GF-D8 (cell line): ENCODE measurements around the gene METRNL.
"Not testable (repeated sequence)": the region's sequence is repeated elsewhere in the genome, so short reads cannot be mapped to it uniquely, and the experiment has no call there.

Source experiments
- DNase-seq: peaks from one replicate; lab custom pipeline; 2025; lab: John Stamatoyannopoulos, UW

METRNL gene, protein sequence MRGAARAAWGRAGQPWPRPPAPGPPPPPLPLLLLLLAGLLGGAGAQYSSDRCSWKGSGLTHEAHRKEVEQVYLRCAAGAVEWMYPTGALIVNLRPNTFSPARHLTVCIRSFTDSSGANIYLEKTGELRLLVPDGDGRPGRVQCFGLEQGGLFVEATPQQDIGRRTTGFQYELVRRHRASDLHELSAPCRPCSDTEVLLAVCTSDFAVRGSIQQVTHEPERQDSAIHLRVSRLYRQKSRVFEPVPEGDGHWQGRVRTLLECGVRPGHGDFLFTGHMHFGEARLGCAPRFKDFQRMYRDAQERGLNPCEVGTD

DNA sequence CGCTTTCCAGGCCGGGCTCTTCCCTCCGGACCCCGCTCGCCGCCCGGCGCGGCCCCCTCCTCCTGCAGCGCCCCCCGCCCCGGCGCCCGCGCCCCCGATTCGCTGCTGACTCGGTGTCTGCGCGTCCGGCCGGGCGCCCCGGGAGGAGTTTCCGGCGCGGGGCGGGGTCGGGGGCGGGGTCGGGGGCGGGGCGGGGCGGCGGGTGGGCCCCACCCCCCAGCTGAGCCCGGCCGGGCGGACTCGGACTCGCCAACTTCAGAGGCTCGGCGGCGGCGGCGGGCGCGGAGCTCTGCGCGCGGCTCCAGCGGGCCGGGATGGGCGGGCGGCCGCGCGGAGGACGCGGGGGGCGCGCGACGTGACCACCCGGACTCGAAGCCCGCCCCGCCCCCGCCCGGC lies at the start of gene METRNL:
Gene METRNL, plus strand, starts transcription at position 258 of the 396 bp plus-strand sequence. CDS start 207 bp downstream, outside the sequence.
- no peak for DNase-seq

DNA sequence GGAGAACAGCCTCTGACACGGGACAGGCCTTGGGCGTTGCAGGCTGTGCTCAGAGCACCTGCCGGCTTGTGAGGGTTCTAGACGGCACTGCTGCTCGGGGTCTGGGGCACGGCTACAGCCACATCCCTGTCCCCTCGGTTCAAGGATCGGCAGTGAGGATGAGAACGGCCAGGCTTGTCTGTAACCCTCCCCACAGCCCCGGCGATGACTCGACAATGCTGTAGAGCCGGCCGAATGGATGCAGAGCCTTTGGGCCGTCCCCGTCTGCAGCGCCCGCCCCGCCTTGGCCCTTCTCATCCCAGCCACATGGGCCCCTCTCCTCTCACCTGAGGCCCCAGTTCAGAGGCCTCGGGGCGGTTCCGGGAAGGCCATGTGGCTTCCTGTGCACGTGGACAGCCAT lies 49.0 kb upstream of the METRNL start:
- DNase-seq, result no peak

DNA sequence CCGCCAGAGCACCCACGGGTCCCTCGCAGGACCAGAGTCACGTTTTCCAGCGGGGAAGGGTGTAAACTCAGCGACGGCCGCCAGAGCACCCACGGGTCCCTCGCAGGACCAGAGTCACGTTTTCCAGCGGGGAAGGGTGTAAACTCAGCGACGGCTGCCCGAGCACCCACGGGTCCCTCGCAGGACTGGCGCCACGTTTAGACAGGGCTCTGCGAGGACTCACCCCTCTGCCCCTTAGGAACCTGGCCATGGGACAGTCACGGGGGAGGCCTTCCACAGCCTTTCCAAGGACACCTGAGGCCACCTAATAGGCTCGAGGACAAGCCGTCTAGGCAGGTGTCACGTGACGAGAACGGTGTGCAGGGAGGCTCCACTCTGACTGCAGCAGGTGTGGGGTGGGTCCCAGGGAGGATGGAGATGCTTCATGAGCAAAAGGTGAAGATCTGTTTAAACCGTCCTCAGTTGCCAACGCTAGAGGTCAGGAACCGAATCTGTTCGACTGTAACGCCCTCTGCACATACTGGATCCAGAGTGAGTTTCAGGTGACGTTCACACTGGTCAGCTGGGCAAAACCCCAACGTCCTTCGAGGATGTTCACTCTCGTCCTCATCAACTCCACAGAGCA lies 48.0 kb upstream of the METRNL start:
- DNase-seq, result no peak

DNA sequence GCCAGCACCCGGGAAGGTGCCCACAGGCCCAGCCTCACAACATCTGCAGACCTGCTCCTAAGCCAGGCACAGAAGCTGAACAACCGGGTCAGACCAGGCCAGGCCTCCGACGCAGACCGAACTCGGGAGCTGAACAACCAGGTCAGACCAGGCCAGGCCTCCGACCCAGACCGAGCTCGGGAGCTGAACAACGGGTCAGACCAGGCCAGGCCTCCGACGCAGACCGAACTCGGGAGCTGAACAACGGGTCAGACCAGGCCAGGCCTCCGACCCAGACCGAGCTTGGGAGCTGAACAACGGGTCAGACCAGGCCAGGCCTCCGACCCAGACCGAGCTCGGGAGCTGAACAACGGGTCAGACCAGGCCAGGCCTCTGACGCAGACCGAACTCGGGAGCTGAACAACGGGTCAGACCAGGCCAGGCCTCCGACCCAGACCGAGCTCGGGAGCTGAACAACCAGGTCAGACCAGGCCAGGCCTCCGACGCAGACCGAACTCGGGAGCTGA lies 47.4 kb upstream of the METRNL start:
- not testable (repeated sequence) for DNase-seq

DNA sequence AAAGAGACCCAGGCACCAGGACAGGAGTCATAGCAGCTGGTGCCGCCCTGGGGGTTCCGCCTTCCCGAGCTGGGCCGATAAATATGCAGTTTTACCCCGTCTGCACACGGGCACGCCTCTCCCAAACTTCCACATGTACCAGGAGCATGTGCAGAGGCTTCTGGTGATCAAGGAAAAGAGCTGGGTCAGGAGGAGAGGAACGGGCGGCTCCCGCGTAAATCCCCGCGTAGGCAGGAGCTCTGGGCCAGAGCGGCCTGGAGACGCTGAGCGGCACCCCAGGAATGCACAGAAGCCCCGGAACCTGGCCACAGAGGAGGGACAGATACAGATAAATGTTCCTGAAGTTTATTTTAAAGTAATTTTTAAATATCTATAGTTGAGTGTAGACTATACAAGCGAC lies 46.6 kb upstream of the METRNL start:
- no peak for DNase-seq

DNA sequence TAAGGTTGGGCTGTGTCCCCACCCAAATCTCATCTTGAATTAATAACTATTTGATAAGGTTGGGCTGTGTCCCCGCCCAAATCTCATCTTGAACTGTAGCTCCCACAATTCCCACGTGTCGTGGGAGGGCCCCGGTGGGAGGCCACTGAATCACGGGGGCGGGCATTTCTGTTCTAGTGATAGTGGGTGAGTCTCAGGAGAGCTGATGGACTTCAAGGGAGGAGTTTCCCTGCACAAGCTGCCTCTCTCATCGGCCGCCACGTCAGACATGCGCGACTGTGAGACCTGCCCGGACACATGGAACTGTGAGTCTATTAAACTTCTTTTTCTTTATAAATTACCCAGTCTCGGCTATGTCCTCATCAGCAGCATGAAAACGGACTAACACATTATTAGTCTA lies 44.9 kb upstream of the METRNL start:
- no peak for DNase-seq

DNA sequence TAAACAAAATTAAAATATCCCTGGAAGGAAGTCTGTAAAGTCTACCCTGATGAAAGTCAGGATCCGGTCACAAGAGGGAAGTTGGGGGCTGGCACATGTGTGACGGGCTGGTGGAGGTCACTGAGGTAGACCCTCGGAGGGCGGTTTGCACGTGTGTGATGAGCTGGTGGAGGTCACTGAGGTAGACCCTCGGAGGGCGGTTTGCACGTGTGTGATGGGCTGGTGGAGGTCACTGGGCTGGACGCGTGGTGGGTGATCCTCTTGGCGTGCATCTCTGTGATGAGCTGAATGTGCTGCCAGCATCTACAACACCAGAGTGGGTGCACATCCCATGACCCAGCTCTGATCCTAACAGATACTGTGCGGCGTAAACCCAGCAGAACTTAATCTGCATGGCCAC lies 43.7 kb upstream of the METRNL start:
- no peak for DNase-seq

DNA sequence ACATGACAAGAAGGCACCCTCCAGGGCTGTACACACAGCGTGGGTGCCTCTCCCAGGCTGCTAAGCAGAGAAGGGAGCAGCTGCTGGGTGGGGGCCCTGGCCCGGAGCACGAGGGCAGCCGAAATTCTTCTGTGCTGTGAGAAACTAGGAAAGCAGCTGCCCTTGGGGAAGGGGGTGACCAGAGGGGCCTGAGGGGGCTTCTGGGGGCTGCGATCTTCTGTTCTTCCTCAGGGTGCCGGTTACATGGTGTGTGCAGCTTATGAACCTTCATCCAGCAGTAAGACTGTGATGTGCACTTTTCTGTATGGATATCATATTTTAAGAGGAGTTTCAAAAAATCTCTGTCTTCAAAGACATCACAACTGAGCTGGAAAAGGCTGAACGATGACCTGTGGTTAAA lies 43.2 kb upstream of the METRNL start:
- no peak for DNase-seq

DNA sequence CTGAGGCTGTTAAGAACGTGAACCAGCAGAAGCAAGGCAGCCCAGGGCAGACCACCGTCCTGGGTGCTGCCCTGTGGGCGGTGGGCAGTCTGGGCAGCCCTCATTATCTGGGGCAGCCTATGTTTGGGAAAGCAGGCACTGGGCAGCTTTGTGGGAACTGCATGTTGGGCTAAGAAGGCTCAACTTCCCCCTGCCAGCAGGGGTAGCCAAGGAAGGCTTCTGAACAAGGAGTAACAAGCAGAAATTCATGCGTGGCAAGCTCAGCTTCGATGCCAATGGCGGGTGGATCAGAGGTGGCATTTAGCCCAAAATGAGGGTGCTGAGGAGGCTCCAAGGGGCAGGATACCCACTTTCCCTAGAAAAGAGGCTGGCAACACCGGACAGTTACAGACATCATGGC lies 42.7 kb upstream of the METRNL start:
- no peak for DNase-seq

DNA sequence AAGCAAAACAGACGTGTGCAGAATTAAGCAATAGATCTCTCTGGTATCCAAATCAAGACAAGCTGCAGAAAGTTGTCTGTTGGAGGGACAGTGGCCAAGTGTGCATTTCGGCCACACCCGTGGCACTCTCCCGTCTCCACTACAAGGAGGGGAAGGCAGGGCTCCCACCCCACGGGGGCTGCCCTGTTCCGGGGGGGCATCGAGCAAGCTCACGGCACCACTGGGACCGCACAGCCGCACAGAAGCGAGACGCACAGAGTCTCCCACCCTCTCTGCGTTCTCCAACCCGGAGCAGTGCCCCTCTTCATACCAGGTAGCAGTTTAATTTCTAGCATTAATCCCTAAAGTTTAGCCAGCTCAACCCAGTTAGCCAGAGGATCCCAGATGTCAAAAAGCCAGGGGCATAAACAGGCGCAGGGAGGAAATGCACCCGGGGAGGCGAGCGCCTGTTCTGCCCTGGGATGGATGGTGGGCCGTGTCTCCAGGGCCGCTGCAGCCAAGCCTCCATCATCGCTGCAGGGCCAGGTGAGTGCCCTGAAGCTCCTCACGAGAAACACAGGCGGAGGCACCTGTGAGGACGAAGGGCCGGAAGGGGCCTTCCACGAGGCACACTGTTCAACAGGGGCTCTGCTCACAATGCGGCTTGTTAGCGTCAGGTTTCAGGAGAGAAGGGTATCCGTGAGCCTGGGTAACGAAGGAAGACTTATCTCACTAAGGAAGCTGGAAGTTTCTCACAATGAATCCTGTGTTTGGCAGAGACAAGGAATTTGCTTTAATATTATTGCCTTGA lies 42.1 kb upstream of the METRNL start:
- no peak for DNase-seq

DNA sequence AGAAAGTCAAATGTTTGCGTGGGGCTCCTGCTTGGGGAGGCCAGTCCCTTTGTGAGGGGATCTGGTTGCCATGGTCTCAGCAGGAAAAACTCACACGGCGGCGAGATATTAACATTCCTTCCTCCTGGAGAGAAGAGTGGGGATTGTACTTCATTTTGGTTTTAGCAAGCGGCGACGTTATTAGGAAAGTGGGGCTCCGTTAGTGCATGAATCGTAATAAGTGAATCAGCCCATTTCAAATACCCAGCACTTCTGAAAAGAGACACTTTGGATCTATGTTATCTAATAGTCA lies 41.6 kb upstream of the METRNL start:
- DNase-seq, result no peak

DNA sequence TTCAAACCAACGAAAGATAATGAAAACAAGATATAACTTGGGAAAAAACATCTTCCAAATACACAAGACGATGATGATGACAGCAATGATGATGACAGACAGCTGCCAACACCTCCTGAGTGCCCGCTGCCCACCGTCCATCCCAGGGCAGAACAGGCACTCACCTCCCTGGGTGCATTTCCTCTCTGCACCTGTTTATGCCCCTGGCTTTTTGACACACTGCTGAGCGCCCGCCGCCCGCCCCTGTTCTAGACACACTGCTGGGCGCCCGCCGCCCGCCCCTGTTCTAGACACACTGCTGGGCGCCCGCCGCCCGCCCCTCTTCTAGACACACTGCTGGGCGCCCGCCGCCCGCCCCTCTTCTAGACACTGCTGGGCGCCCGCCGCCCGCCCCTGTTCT lies 40.4 kb upstream of the METRNL start:
- not testable (repeated sequence) for DNase-seq

DNA sequence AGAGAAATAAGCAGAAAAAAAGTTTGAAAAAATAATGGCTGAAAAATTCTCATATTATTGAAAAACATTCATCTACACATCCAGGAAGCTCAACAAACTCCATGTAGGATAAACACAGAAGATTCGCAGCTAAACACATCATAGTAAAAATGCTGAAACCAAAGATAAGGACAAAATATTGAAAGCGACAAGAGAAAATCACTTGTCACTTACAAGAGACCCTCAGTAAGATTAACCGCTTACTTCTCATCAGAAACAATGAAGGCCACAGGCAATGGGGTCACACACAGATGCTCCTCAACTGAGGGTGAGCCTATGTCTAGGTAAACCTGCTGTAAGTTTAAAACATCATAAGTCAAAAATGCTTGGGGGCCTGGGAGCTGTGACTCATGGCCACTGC lies 38.1 kb upstream of the METRNL start:
- DNase-seq, result no peak

DNA sequence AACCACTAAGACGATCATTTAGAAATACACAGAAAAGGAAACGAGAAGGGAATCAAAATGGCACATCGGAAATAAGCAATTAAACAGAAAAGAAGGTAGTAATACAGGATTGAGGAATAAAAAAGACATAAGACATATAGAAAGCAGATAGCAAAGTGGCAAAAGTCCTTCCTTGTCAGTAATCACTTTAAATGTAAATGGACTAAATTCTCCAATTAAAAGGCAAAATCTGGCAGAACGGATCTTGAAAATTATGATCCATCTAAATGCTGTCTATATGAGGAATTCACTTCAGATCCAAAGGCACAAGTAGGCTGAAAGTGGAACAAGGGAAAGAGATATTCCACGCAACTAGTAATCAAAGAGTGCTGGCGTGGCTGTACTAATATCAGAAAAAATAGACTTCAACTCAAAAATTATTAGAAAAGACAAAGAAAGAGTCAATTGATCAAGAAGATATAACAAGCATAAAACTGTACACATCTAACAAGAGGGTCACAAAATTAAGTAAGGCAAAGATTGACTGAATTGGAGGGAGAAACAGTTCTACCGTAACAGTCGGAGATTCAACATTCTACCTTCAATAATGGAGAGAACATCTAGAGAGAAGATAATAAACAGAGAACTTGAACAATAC lies 36.8 kb upstream of the METRNL start:
- DNase-seq, result no peak

DNA sequence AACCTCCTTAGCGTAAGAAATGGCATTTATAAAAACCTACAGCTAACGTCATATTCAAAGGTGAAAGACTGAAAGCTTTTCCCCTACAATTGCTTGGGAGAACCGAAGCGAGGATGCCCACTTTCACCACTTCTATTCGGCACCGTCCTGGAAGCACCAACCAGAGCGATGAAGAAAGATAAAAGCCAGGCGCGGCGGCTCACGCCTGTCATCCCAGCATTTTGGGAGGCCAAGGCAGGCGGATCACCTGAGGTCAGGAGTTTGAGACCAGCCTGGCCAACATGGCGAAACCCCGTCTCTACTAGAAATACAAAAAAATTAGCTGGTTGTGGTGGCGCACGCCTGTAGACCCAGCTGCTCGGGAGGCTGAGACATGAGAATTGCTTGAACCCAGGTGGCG lies 34.9 kb upstream of the METRNL start:
- DNase-seq, result not testable (repeated sequence)

DNA sequence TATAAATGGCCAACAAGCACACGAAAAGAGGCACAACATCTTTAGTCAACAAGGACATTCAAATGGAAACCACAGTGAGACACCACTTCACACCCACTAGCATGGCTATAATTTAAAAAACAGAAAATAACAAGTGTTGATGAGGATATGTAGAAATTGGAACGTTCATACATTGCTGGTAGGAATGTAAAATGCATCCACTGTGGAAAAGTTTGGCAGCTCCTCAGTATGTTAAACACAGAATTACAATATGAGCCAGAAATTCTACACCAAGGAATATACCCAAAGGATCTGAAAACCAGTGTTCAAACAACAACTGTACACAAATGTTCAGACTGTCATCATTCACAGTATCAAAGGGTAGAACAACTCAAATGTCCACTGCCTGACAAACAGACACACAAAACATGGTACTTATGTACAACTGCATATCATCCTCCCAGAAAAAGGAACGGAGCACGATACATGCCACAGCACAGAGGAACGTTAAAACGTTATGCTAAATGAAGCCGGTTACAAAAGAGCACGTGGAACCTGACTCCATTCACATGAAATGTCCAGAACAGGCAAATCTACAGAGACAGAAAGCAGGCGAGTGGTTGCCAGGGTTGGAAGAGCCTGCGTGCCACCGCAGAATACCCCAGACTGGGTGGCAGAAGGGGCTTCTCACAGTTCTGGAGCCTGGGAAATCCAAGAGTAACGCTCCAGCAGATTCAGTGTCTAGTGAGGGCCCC lies 32.8 kb upstream of the METRNL start:
- no peak for DNase-seq

DNA sequence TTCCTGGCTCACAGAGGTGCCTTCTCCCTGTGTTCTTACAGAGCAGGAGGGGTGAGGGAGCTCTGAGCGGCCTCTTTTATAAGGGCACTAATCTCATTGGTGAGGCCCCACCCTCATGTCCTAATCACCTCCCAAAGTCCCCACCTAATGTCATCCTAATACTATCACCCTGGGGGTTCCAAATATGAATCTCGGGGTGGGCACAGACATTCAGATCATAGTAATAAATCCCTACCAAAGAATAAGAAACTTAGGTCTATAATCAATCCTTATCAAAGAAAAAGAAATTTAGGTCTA lies 32.3 kb upstream of the METRNL start:
- DNase-seq, result no peak

DNA sequence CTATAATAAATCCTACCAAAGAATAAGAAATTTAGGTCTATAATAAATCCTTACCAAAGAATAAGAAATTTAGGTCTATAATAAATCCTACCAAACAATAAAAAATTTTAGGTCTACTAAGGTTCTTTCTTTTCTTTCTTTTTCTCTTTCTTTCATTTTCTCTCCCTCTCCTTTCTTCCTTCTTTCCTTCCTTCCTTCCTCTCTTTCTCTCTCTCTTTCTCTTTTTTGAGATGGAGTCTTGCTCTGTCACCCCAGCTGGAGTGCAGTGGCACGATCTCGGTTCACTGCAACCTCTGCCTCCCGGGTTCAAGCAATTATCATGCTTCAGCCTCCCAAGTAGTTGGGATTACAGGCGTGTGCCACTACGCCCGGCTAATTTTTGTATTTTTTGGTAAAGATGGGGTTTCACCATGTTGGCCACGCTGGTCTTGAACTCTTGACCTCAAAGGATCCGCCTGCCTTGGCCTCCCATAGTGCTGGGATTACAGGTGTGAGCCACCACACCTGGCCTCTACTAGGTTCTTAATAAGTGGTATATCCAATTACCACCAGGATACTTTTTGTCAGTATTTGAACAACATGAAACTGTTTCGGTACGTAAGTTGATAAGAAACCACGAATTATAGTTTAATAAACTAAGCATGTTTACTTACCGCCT lies 31.5 kb upstream of the METRNL start:
- not testable (repeated sequence) for DNase-seq

DNA sequence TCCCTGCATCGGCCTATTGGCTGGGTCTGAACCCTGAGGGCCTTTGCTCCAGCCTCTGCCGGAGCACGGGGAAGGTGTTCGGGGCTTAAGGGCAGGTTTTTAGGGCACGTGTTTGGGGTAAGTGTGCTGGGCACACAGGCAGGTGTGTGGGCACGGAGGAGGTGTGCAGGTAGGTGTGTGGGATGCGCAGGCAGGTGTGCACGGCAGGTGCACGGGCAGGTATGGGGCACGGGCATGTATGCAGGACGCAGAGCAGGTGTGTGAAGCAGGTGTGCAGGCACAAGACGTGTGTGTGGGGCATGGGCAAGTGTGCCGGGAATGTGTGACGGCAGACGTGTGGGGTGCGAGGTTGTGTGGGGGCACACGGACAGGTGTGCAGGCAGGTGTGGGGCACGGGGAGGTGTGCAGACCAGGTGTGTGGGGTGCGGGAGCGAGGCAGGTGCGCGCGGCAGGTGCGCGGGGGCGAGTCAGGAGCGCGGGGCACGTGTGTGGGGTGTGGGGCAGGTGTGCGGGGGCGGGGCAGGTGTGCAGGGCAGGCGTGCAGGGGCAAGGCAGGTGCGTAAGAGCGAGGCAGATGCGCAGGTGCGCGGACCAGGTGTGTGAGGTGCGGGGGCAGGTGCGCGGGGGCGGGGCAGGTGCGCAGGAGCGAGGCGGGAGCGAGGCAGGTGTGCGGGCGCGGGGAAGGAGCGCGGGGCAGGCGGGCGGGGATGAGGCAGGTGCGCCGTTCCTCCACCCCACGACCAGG lies 28.6 kb upstream of the METRNL start:
- no peak for DNase-seq

DNA sequence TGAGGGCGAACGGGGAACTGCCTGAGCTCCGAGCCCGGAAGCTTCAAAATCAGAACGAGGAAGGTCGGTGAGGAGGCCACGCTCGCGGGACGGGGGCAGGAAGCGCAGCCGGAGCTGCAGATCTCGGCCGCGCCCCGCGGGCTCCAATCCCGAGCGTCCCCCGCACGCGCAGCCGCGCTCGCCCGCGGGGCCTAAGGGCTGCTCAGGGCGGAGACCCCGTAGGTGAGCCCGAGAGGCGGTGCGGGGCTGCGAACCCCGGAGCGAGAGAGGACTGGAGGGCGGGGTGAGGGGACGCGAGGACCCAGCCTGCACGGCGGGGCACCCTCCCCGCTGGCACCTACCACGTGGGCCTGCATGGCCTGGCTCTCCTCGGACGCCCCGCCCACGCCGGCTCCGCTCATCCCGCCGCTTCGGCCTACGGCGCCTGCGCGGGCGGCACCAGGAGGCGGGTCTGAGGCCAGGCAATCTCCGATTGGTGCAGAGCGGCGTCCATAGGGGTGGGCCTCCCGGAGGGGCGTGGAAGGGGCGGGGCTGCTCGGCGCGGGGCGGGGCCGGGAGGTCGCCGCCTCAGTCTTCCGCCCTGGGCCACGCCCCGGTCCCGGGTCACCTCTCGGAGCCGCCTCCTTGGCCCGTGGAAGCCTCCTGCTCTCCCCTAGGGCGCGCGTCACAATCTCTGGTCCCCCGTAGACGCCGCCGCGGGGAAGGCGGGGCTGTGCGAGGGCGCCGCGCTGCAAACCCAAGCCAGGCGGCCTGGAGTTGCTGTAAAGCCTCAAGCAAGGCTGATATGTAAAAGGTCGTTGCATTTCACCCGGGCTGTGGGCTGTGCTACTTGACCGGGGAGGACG lies 27.8 kb upstream of the METRNL start:
- peak; percentile 93 for DNase-seq
